Upper lobe of left lung (tissue), 6 donors: ENCODE results near the gene GOSR2. TPM values are rescaled to one million over a fixed set of nuclear protein-coding genes. Genes with fewer than 3 reads are reported as not detected.
A peak's percentile ranks its signal among the peaks of the same experiment; 100 is the strongest.

Experiments used
- ATAC-seq, 2 donors: fragments of 200-7000 bp; cut with Tn5 transposase; one replicate each; pipeline ENCODE4 v1.9.1; 2022; ENCODE audit warnings: mild to moderate bottlenecking in 2 of 2, moderate library complexity in 2 of 2; ENCODE audit not compliant: low FRiP score in 2 of 2
- DNase-seq, 2 donors: peaks; one replicate each; pipeline ENCODE4 v3.0.0-alpha.2; 2019 to 2020
- H3K27ac ChIP-seq, 4 donors: fragments of 200-600 bp; sonication (generic); one replicate each; pipeline ENCODE4 v1.5.1; 2016 to 2019
- H3K27me3 ChIP-seq, 4 donors: fragments of 200-600 bp; sonication (generic); one replicate each; pipeline ENCODE4 v1.5.1; 2017 to 2019
- H3K36me3 ChIP-seq, 4 donors: fragments of 200-600 bp; sonication (generic); one replicate each; pipeline ENCODE4 v1.5.1; 2016 to 2019
- H3K4me1 ChIP-seq, 4 donors: fragments of 200-600 bp; sonication (generic); one replicate each; pipeline ENCODE4 v1.5.1; 2018 to 2019
- H3K4me3 ChIP-seq, 4 donors: fragments of 200-600 bp; sonication (generic); one replicate each; pipeline ENCODE4 v1.5.1; 2017 to 2019; ENCODE audit warnings: mild to moderate bottlenecking in 2 of 4, moderate library complexity in 1 of 4
- H3K9me3 ChIP-seq, 4 donors: fragments of 200-600 bp; sonication (generic); one replicate each; pipeline ENCODE4 v1.5.1; 2018 to 2019
- CTCF ChIP-seq, 6 experiments: fragments of 450-650 bp in 4 of 6; fragments of 200-600 bp in 2 of 6; sonication (generic) in 2 of 6; IDR thresholded peaks; one replicate each; pipeline ENCODE4 v1.5.1; 2016 to 2019; ENCODE audit warnings: antibody characterized with exemption in 6 of 6
- EP300 ChIP-seq, 4 donors: sonication (generic); formaldehyde crosslinking; IDR thresholded peaks; one replicate each; pipeline ENCODE4 v1.5.1; 2017; ENCODE audit warnings: antibody characterized with exemption in 4 of 4, control low read depth in 2 of 4
- POLR2A ChIP-seq, 4 donors: fragments of 450-650 bp; IDR thresholded peaks; one replicate each; pipeline ENCODE4 v1.5.1; 2016 to 2017; ENCODE audit warnings: antibody characterized with exemption in 4 of 4, mild to moderate bottlenecking in 2 of 4
- POLR2AphosphoS5 ChIP-seq, 2 donors: sonication (generic); formaldehyde crosslinking; IDR thresholded peaks; one replicate each; pipeline ENCODE4 v1.5.1; 2017; ENCODE audit warnings: antibody characterized with exemption in 2 of 2
- WGBS, 2 donors: methylation state at CpG; one replicate each; pipeline ENCODE4 v1.1.5; 2017 to 2018; 5-methylcytosine and 5-hydroxymethylcytosine counted together
- total RNA-seq, 6 donors: library from RNA; depleted of rRNA in 4 of 6; stranded (reverse); fragments of >200 nt in 4 of 6; gene quantifications; one replicate each; pipeline versions ENCODE4 v1.1.0 to v1.2.1, GENCODE V29; 2016 to 2021
- donor health status: DM: no; HTN: no; CAD: no; lungs with moderate emphysema.
- donor health status: DM: no; HTN: yes; CAD: no; lungs with severe emphysema.

The GOSR2 gene
- total RNA-seq, 6 donors from 2014 or later = 40.3 to 79.6 (median 50.8) TPM

- Histone ChIP-seq H3K4me1 (peaks cover 0 to 6% (median 4%) of the 10 kb centered on the region in 4 donors), H3K27me3 (no peaks in the 10 kb centered on the region), H3K36me3 (no peaks in the 10 kb centered on the region), H3K27ac (no peak overlapping the region), H3K9me3 (no peaks in the 10 kb centered on the region), H3K4me3 (no peak overlapping the region)
- WGBS, 2 donors = 76 to 81% methylated on average over 9 of the region's 9 CpGs
- ATAC-seq = no peak
- TF ChIP-seq CTCF (IDR thresholded peaks at IDR 0.05) (no peak), POLR2AphosphoS5 (IDR thresholded peaks at IDR 0.05) (no peak), EP300 (IDR thresholded peaks at IDR 0.05) (no peak), POLR2A (IDR thresholded peaks at IDR 0.05) (no peak)
- DNase-seq = no peak
Measured at GRCh38 chr17:46901291-46901690, 21.7 kb upstream of the GOSR2 start.

- H3K27me3 ChIP-seq = no peaks in the 10 kb centered on the region
- DNase-seq = no peak
- ATAC-seq = no peak
- TF ChIP-seq CTCF (IDR thresholded peaks at IDR 0.05) (no peak), POLR2A (IDR thresholded peaks at IDR 0.05) (no peak), POLR2AphosphoS5 (IDR thresholded peaks at IDR 0.05) (no peak), EP300 (IDR thresholded peaks at IDR 0.05) (no peak)
- peaks cover 0 to 16% (median 6%) of the 10 kb centered on the region in 4 donors for H3K4me1 ChIP-seq
- no peaks in the 10 kb centered on the region for H3K36me3 ChIP-seq
- peak overlapping the region in 1 of 4 donors; percentile 42 for H3K27ac ChIP-seq
- WGBS, 2 donors = 91 to 92% methylated on average over 4 of the region's 4 CpGs
- H3K4me3 ChIP-seq = no peak overlapping the region
- H3K9me3 ChIP-seq = no peaks in the 10 kb centered on the region
Measured at GRCh38 chr17:46903762-46904672, 18.9 kb upstream of the GOSR2 start.

GRCh38 chr17:46908068-46908737, 14.8 kb upstream of the GOSR2 start:
- H3K4me1 ChIP-seq = peaks cover 0 to 16% (median 6%) of the 10 kb centered on the region in 4 donors
- no peaks in the 10 kb centered on the region for H3K36me3 ChIP-seq
- WGBS, 2 donors = 54 to 70% methylated on average over 12 to 14 of the region's 14 CpGs
- H3K27me3 ChIP-seq = no peaks in the 10 kb centered on the region
- DNase-seq (peak in 1 of 2 donors; percentile 8), ATAC-seq (no peak)
- TF ChIP-seq POLR2A (IDR thresholded peaks at IDR 0.05) = no peak
- TF ChIP-seq CTCF (IDR thresholded peaks at IDR 0.05) = no peak
- no peak for TF ChIP-seq EP300 (IDR thresholded peaks at IDR 0.05)
- TF ChIP-seq POLR2AphosphoS5 (IDR thresholded peaks at IDR 0.05) = no peak
- H3K4me3 ChIP-seq = no peak overlapping the region
- H3K9me3 ChIP-seq = no peaks in the 10 kb centered on the region
- no peak overlapping the region for H3K27ac ChIP-seq

- H3K36me3 ChIP-seq = no peaks in the 10 kb centered on the region
- ATAC-seq (no peak), DNase-seq (no peak)
- TF ChIP-seq EP300 (IDR thresholded peaks at IDR 0.05) (no peak), CTCF (IDR thresholded peaks at IDR 0.05) (no peak), POLR2AphosphoS5 (IDR thresholded peaks at IDR 0.05) (no peak), POLR2A (IDR thresholded peaks at IDR 0.05) (no peak)
- no peaks in the 10 kb centered on the region for H3K27me3 ChIP-seq
- H3K4me1 ChIP-seq = peaks cover 0 to 16% (median 6%) of the 10 kb centered on the region in 4 donors
- H3K9me3 ChIP-seq = no peaks in the 10 kb centered on the region
- 68 to 69% methylated on average over 5 to 10 of the region's 10 CpGs for WGBS, 2 donors
- H3K4me3 ChIP-seq = no peak overlapping the region
- no peak overlapping the region for H3K27ac ChIP-seq
Measured at GRCh38 chr17:46910179-46910927, 12.6 kb upstream of the GOSR2 start.
